Breast epithelium (tissue), 3 donors: ENCODE data around the gene HS6ST3.

Experiments
- CTCF ChIP-seq, 3 donors: fragments of 450-650 bp; IDR thresholded peaks; one replicate each; pipeline ENCODE4 v1.5.1; 2016 to 2017; ENCODE audit warnings: antibody characterized with exemption in 3 of 3, mild to moderate bottlenecking in 3 of 3, moderate library complexity in 3 of 3
- POLR2AphosphoS5 ChIP-seq, 3 donors: sonication (generic); formaldehyde crosslinking; IDR thresholded peaks; one replicate each; pipeline ENCODE4 v1.6.1; 2017; ENCODE audit warnings: antibody characterized with exemption in 3 of 3

GRCh38 chr13:96191367-96191766 lies 101.5 kb downstream of the HS6ST3 start:
- TF ChIP-seq CTCF (IDR thresholded peaks at IDR 0.05) (no peak), POLR2AphosphoS5 (IDR thresholded peaks at IDR 0.05) (no peak)
